Nephron (organoid): ENCODE data around the gene PRKN.

Experiments
- H3K27ac Mint-ChIP-seq, 3 experiments: 2 replicates each; pipeline ENCODE4 v1.8.0; 2020; ENCODE audit warnings: mixed read lengths in 3 of 3, mild to moderate bottlenecking in 2 of 3, moderate library complexity in 1 of 3
- H3K27me3 Mint-ChIP-seq: 2 replicates; pipeline ENCODE4 v1.8.0; 2021; ENCODE audit warnings: low read depth, mild to moderate bottlenecking, moderate library complexity, mixed read lengths
- H3K36me3 Mint-ChIP-seq: 2 replicates; pipeline ENCODE4 v1.8.0; 2020; ENCODE audit warnings: low read depth, mixed read lengths
- H3K4me1 Mint-ChIP-seq: 2 replicates; pipeline ENCODE4 v1.8.0; 2020; ENCODE audit warnings: mixed read lengths
- H3K4me3 Mint-ChIP-seq, 3 experiments: 2 replicates each; pipeline ENCODE4 v1.8.0; 2020; ENCODE audit warnings: mild to moderate bottlenecking in 3 of 3, mixed read lengths in 3 of 3, moderate library complexity in 2 of 3
- H3K9me3 Mint-ChIP-seq: 2 replicates; pipeline ENCODE4 v1.8.0; 2020; ENCODE audit warnings: mixed read lengths
- TF ChIP-seq, protein P1 (sequence below), 3 experiments: fragments of 200-600 bp; sonication (generic); IDR thresholded peaks; one replicate each; pipeline ENCODE4 v1.5.0; 2021; ENCODE audit warnings: antibody characterized with exemption in 3 of 3; ENCODE audit not compliant: unreplicated experiment in 3 of 3

Gene PRKN

GRCh38 chr6:162612613-162613012, 115.0 kb downstream of the PRKN start:
- Mint-ChIP-seq H3K4me1 (no peaks in the 10 kb centered on the region), H3K27me3 (no peaks in the 10 kb centered on the region), H3K27ac (no peak overlapping the region), H3K4me3 (no peak overlapping the region), H3K36me3 (no peaks in the 10 kb centered on the region), H3K9me3 (no peaks in the 10 kb centered on the region)
- TF ChIP-seq, protein P1, sequence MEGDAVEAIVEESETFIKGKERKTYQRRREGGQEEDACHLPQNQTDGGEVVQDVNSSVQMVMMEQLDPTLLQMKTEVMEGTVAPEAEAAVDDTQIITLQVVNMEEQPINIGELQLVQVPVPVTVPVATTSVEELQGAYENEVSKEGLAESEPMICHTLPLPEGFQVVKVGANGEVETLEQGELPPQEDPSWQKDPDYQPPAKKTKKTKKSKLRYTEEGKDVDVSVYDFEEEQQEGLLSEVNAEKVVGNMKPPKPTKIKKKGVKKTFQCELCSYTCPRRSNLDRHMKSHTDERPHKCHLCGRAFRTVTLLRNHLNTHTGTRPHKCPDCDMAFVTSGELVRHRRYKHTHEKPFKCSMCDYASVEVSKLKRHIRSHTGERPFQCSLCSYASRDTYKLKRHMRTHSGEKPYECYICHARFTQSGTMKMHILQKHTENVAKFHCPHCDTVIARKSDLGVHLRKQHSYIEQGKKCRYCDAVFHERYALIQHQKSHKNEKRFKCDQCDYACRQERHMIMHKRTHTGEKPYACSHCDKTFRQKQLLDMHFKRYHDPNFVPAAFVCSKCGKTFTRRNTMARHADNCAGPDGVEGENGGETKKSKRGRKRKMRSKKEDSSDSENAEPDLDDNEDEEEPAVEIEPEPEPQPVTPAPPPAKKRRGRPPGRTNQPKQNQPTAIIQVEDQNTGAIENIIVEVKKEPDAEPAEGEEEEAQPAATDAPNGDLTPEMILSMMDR (IDR thresholded peaks at IDR 0.05; ENCODE audit: unreplicated experiment in 3 of 3) = no peak

- Mint-ChIP-seq H3K4me3 (no peak overlapping the region), H3K36me3 (no peaks in the 10 kb centered on the region), H3K9me3 (no peaks in the 10 kb centered on the region), H3K4me1 (no peaks in the 10 kb centered on the region), H3K27me3 (no peaks in the 10 kb centered on the region), H3K27ac (no peak overlapping the region)
- TF ChIP-seq, protein P1 (IDR thresholded peaks at IDR 0.05; ENCODE audit: unreplicated experiment in 3 of 3) = no peak
Measured at GRCh38 chr6:162610351-162610750, 117.2 kb downstream of the PRKN start.

DNA sequence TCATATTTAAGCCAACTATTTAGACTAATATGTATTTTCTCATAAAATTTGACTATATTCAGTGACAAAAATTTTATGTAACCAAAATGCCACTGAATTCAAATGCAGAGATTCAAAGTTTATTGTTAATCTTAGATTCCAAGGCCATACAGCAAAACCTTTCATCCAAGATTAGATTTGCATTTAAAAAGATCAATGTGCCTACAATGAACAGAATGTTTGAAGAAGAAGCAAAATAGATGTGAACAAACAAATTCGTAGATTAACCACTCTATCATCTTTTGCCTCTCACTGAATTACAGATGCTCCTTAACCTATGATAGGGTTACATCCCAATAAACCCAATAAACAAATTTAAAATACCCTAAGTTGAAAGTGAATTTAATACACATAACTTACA, 121.7 kb downstream of the PRKN start:
- TF ChIP-seq, protein P1 (IDR thresholded peaks at IDR 0.05; ENCODE audit: unreplicated experiment in 3 of 3) = no peak
- H3K4me1 Mint-ChIP-seq = no peaks in the 10 kb centered on the region
- H3K36me3 Mint-ChIP-seq = no peaks in the 10 kb centered on the region
- H3K27me3 Mint-ChIP-seq = no peaks in the 10 kb centered on the region
- H3K27ac Mint-ChIP-seq = no peak overlapping the region
- H3K4me3 Mint-ChIP-seq = no peak overlapping the region
- H3K9me3 Mint-ChIP-seq = no peaks in the 10 kb centered on the region

- Mint-ChIP-seq H3K27me3 (no peaks in the 10 kb centered on the region), H3K36me3 (no peaks in the 10 kb centered on the region), H3K4me1 (no peaks in the 10 kb centered on the region), H3K4me3 (no peak overlapping the region), H3K9me3 (no peaks in the 10 kb centered on the region), H3K27ac (no peak overlapping the region)
- TF ChIP-seq, protein P1 (IDR thresholded peaks at IDR 0.05; ENCODE audit: unreplicated experiment in 3 of 3) = no peak
Measured at GRCh38 chr6:162603231-162604015, 124.1 kb downstream of the PRKN start.

GRCh38 chr6:162602759-162603158, 124.8 kb downstream of the PRKN start:
- no peaks in the 10 kb centered on the region for H3K27me3 Mint-ChIP-seq
- no peaks in the 10 kb centered on the region for H3K4me1 Mint-ChIP-seq
- TF ChIP-seq, protein P1 (IDR thresholded peaks at IDR 0.05; ENCODE audit: unreplicated experiment in 3 of 3) = no peak
- H3K4me3 Mint-ChIP-seq = no peak overlapping the region
- no peaks in the 10 kb centered on the region for H3K36me3 Mint-ChIP-seq
- no peaks in the 10 kb centered on the region for H3K9me3 Mint-ChIP-seq
- no peak overlapping the region for H3K27ac Mint-ChIP-seq

GRCh38 chr6:162596676-162597075, 130.9 kb downstream of the PRKN start:
- Mint-ChIP-seq H3K27me3 (no peaks in the 10 kb centered on the region), H3K27ac (no peak overlapping the region), H3K9me3 (no peaks in the 10 kb centered on the region), H3K4me3 (no peak overlapping the region), H3K36me3 (no peaks in the 10 kb centered on the region), H3K4me1 (no peaks in the 10 kb centered on the region)
- TF ChIP-seq, protein P1 (IDR thresholded peaks at IDR 0.05; ENCODE audit: unreplicated experiment in 3 of 3) = no peak
